ENCODE results near the gene FCRL1.

- TF ChIP-seq CTCF (IDR thresholded peaks at IDR 0.05) (no peak), POLR2A (IDR thresholded peaks at IDR 0.05) (no peak)
Observed at GRCh38 chr1:157868654-157869053, 48.7 kb upstream of the FCRL1 start.

Data from testis (tissue), 2 donors.